Omental fat pad (tissue), 4 donors: ENCODE measurements around the gene SYNGR2. TPM values are rescaled to one million over a fixed set of nuclear protein-coding genes. Genes with fewer than 3 reads are reported as not detected.

Source experiments
- ATAC-seq: fragments of 150-250 bp; one replicate; pipeline ENCODE4 v1.9.1; 2016; ENCODE audit warnings: mild to moderate bottlenecking, moderate library complexity; ENCODE audit not compliant: low FRiP score
- DNase-seq: peaks from one replicate; pipeline ENCODE4 v3.0.0-alpha.2; 2019; ENCODE audit warnings: low spot score
- CTCF ChIP-seq, 3 donors: fragments of 450-650 bp; IDR thresholded peaks; one replicate each; pipeline ENCODE4 v1.5.1; 2016 to 2017; ENCODE audit warnings: antibody characterized with exemption in 3 of 3, mild to moderate bottlenecking in 3 of 3, moderate library complexity in 2 of 3
- total RNA-seq, 4 donors: library from RNA; depleted of rRNA; stranded (reverse); fragments of >200 nt; gene quantifications; one replicate each; pipeline ENCODE4 v1.1.0, GENCODE V29; 2016

SYNGR2 gene
- total RNA-seq, 4 donors from 2014 or later: 24.3 to 80.6 (median 52.4) TPM

DNA sequence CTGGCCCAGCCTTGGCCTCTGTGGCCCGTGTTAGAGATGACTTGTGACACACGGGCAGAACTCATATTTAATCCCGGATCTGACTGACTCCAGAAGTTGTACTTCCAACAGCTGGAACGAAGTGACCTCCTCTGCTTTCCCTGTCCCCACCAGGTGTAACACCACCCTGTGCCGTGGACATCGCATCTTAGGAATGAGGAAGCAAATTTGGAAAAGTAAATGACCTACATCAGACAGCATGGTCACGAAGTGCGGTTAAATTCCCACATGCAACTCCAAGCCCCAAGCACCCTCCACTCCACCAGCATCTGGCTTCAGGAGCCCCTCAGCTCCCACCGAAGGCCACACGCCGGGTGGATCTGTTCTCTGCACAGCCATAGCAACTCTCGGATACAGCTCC, 15.5 kb downstream of the SYNGR2 start:
- TF ChIP-seq CTCF (IDR thresholded peaks at IDR 0.05): no peak
- ATAC-seq (no peak), DNase-seq (no peak)

DNA sequence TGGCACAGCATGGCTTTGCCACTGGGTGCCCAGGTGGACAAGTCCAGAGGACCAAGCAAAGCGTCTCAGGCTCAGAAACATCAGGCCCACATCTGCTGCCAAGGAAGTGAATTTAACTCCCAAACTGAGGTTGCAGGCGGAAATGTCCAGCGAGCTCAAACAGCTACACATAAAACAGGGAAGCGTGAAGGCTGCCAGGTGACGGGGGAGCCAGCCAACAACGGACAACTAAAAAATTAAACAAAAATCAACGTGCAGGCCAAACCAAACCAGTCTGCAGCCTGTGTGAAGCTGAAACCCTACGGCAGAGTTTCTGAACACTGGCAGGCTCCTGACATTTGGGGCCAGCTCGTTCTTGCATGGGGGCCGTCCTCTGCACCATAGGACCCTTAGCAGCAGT, 16.0 kb downstream of the SYNGR2 start:
- no peak for ATAC-seq
- no peak for DNase-seq
- no peak for TF ChIP-seq CTCF (IDR thresholded peaks at IDR 0.05)

GRCh38 chr17:78184868-78185267, 16.5 kb downstream of the SYNGR2 start:
- no peak for DNase-seq
- no peak for TF ChIP-seq CTCF (IDR thresholded peaks at IDR 0.05)
- no peak for ATAC-seq

DNA sequence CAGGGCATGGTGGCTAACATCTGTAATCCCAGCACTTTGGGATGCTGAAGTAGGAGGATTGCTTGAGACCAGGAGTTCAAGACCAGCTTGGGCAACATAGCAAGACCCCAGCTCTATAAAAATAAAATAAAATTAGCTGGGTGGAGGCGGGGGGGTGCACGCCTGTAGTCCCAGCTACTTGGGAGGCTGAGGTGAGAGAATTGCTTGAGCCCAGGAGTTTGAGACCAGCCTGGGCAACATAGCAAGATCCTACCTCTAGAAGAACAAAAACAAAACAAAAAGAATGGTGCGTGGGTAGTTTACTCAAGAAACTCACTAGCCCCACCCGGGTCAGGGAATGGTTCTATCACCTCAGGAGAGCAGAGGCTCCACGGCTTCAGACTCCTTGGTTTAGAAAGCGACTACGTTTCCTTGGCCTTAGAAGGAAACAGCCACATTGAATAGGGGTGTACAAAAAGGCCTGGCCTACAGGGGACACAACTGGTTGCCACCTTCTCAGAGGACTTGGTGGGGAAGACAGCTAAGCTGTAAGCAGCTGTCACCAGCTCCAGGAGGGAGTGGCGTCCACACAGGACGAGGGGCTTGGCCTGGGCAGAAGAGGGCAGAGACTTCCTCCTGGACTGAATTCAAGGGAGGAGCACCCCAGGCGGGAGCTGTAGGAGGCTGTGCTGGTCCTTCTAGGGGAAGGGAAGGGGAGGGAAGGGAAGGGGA, 17.8 kb downstream of the SYNGR2 start:
- TF ChIP-seq CTCF (IDR thresholded peaks at IDR 0.05): no peak
- no peak for DNase-seq
- peak; percentile 24 for ATAC-seq

GRCh38 chr17:78186692-78187595, 18.6 kb downstream of the SYNGR2 start, which contains the start of the genes AFMID and TK1:
TSS of gene AFMID (plus strand) at chr17:78187362. CDS start at chr17:78187371, 9 bp downstream.
TSS of gene TK1 (minus strand) at chr17:78187052. CDS start at chr17:78186994, 58 bp downstream.
- TF ChIP-seq CTCF (IDR thresholded peaks at IDR 0.05): peak in 2 of 3 donors; percentile 79 to 86
- ATAC-seq (peak; percentile 99), DNase-seq (peak; percentile 92)

DNA sequence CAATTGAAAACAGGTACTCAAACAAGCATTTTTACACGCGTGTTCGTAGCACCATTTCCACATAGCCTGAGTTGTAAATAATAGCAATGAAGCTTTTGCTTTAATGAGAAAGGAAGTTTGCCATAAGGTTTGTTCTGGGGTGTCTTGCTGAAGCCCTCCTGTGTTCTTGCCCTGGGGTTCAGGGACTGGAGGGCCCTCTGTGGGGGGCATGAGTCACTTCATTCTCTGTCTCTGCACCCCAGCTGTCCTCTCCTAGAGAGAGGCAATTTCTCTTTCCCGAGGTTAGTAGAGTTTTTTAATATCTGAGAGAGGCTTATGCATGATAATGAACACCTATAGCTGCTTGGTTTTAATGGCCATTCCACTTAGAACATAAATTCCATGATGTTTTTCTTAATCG, 28.3 kb downstream of the SYNGR2 start:
- no peak for TF ChIP-seq CTCF (IDR thresholded peaks at IDR 0.05)
- ATAC-seq: no peak
- no peak for DNase-seq
